GM19438 (cell line): ENCODE measurements around the gene RBM22.
"Not testable (repeated sequence)": the region's sequence is repeated elsewhere in the genome, so short reads cannot be mapped to it uniquely, and the experiment has no call there.

Source experiments
- ATAC-seq: cut with Tn5 transposase; IDR thresholded peaks from one replicate; pipeline ENCODE4 v1.9.1; 2021; ENCODE audit warnings: low read depth; ENCODE audit not compliant: unreplicated experiment

The RBM22 gene

GRCh38 chr5:150700594-150701377 lies at the start of gene RBM22:
Gene RBM22 (minus strand): TSS chr5:150701062. CDS start chr5:150700985, 77 bp downstream.
- peak; percentile 98 for ATAC-seq

- no peak for ATAC-seq
These were observed 49.6 kb upstream of the RBM22 start for GRCh38 chr5:150750469-150750868.

GRCh38 chr5:150743142-150743488 lies 42.3 kb upstream of the RBM22 start:
- not testable (repeated sequence) for ATAC-seq

GRCh38 chr5:150742455-150743141 lies 41.7 kb upstream of the RBM22 start:
- not testable (repeated sequence) for ATAC-seq

GRCh38 chr5:150740992-150741391 lies 40.1 kb upstream of the RBM22 start:
- no peak for ATAC-seq

- no peak for ATAC-seq
These were observed 38.0 kb upstream of the RBM22 start for GRCh38 chr5:150738862-150739261.

GRCh38 chr5:150734579-150735384 lies 33.9 kb upstream of the RBM22 start:
- peak; percentile 89 for ATAC-seq

- ATAC-seq, result no peak
These were observed 30.9 kb upstream of the RBM22 start for GRCh38 chr5:150731669-150732242.

- no peak for ATAC-seq
These were observed 29.0 kb upstream of the RBM22 start for GRCh38 chr5:150729859-150730258.

GRCh38 chr5:150723845-150724244 lies 23.0 kb upstream of the RBM22 start:
- no peak for ATAC-seq

GRCh38 chr5:150710165-150710564 lies 9.3 kb upstream of the RBM22 start:
- ATAC-seq, result no peak

GRCh38 chr5:150706776-150707390 lies 6.0 kb upstream of the RBM22 start:
- no peak for ATAC-seq

GRCh38 chr5:150703762-150704161 lies 2.9 kb upstream of the RBM22 start:
- ATAC-seq, result no peak

GRCh38 chr5:150700246-150700593 lies 642 bp downstream of the RBM22 start:
- ATAC-seq, result no peak

GRCh38 chr5:150694612-150695011 lies 6.2 kb downstream of the RBM22 start:
- no peak for ATAC-seq

- ATAC-seq, result no peak
These were observed 8.6 kb downstream of the RBM22 start for GRCh38 chr5:150692276-150692675.

GRCh38 chr5:150690760-150691159 lies 10.1 kb downstream of the RBM22 start:
- no peak for ATAC-seq

GRCh38 chr5:150689120-150689519 lies 11.7 kb downstream of the RBM22 start:
- ATAC-seq, result no peak

GRCh38 chr5:150676578-150676977 lies 24.3 kb downstream of the RBM22 start:
- ATAC-seq, result no peak

GRCh38 chr5:150675069-150675468 lies 25.8 kb downstream of the RBM22 start:
- ATAC-seq, result no peak
